Loucy (cell line): ENCODE measurements around the gene NPR3.

Source experiments
- H2AFZ ChIP-seq: fragments of 200-600 bp; sonication (generic); 2 replicates; pipeline ENCODE4 v1.6.0; 2016; ENCODE audit warnings: antibody characterized with exemption, mild to moderate bottlenecking, low read length, moderate library complexity
- H3F3A ChIP-seq: fragments of 200-600 bp; 2 replicates; pipeline ENCODE4 v1.6.0; 2016; ENCODE audit warnings: antibody characterized with exemption, low read depth, mild to moderate bottlenecking
- H3K27me3 ChIP-seq: fragments of 200-600 bp; sonication (generic); 2 replicates; pipeline ENCODE4 v1.6.1; 2014; ENCODE audit warnings: low read length, mild to moderate bottlenecking; ENCODE audit not compliant: insufficient read depth, poor library complexity, severe bottlenecking
- H3K36me3 ChIP-seq: fragments of 200-600 bp; sonication (generic); 2 replicates; pipeline ENCODE4 v1.6.1; 2016; ENCODE audit warnings: low read length; ENCODE audit not compliant: insufficient read depth
- H3K4me1 ChIP-seq: fragments of 200-600 bp; sonication (generic); 2 replicates; pipeline ENCODE4 v1.5.1; 2014; ENCODE audit warnings: low read length, mild to moderate bottlenecking; ENCODE audit not compliant: insufficient read depth, poor library complexity, severe bottlenecking
- H3K4me2 ChIP-seq: fragments of 200-600 bp; sonication (generic); 2 replicates; pipeline ENCODE4 v1.6.0; 2014; ENCODE audit warnings: antibody characterized with exemption, low read length, low read depth, mild to moderate bottlenecking; ENCODE audit not compliant: poor library complexity, severe bottlenecking
- H3K4me3 ChIP-seq: fragments of 200-600 bp; sonication (generic); 2 replicates; pipeline ENCODE4 v1.5.1; 2014; ENCODE audit warnings: low read length, mild to moderate bottlenecking, mixed read lengths; ENCODE audit not compliant: poor library complexity, severe bottlenecking
- H3K79me2 ChIP-seq: fragments of 200-600 bp; sonication (generic); 2 replicates; pipeline ENCODE4 v1.6.1; 2014; ENCODE audit warnings: low read length; ENCODE audit not compliant: insufficient read depth
- H3K9ac ChIP-seq: fragments of 200-600 bp; sonication (generic); 2 replicates; pipeline ENCODE4 v1.6.0; 2014; ENCODE audit warnings: mild to moderate bottlenecking, low read depth, low read length, moderate library complexity; ENCODE audit not compliant: poor library complexity, severe bottlenecking
- H3K9me2 ChIP-seq: fragments of 200-600 bp; sonication (generic); replicated peaks from 2 replicates; pipeline ENCODE4 v1.6.1; 2016; ENCODE audit warnings: low read depth, low read length, mixed read lengths
- H3K9me3 ChIP-seq: fragments of 200-600 bp; sonication (generic); 2 replicates; pipeline ENCODE4 v1.6.1; 2014; ENCODE audit warnings: mild to moderate bottlenecking, antibody characterized with exemption, low read length, low read depth; ENCODE audit not compliant: insufficient read depth
- H4K20me1 ChIP-seq: fragments of 200-600 bp; sonication (generic); 2 replicates; pipeline ENCODE4 v1.6.0; 2014; ENCODE audit warnings: antibody characterized with exemption, low read length, mild to moderate bottlenecking; ENCODE audit not compliant: insufficient read depth, poor library complexity, severe bottlenecking
- EZH2phosphoT487 ChIP-seq: fragments of 200-600 bp; IDR thresholded peaks from 2 replicates; pipeline ENCODE4 v1.6.1; 2018; ENCODE audit warnings: antibody characterized with exemption, mild to moderate bottlenecking, moderate library complexity, borderline replicate concordance
- TF ChIP-seq, protein P1 (sequence below): fragments of 200-600 bp; sonication (generic); conservative IDR thresholded peaks from 2 replicates; pipeline ENCODE4 v1.5.1; 2014; ENCODE audit warnings: mild to moderate bottlenecking, antibody characterized with exemption, low read length

NPR3 gene

DNA sequence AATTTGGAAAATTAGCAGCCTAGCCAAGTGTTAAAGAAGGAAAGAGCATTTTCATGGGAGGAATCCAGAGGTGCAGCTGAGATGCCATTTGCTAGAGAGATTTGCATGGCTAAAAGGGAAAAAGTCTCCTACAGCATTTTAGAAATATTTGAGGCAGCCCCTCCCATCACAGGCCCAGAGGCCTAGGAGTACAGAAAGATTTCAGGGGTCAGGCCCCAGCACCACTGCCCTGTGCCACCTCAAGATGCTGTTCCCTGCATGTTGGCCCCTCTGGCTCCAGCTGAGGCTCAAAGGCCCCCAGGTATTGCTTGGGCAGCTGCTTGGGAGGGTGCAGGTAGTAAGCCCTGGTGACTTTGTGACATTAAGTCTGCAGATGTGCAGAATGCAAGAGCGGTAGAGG is 26.9 kb upstream of the NPR3 start:
- Histone ChIP-seq H3K9me3 (peaks cover 8% of the 10 kb centered on the region; the same call in 1 of the 2 replicates), H3F3A (no peaks in the 10 kb centered on the region), H3K4me1 (peaks cover 2% of the 10 kb centered on the region), H4K20me1 (no peaks in the 10 kb centered on the region), H3K36me3 (no peaks in the 10 kb centered on the region), H3K9me2 (no peaks in the 10 kb centered on the region), H3K27me3 (peaks cover 4% of the 10 kb centered on the region), H3K9ac (no peak overlapping the region), H3K4me2 (no peak overlapping the region), H2AFZ (no peak overlapping the region), H3K79me2 (no peaks in the 10 kb centered on the region), H3K4me3 (no peak overlapping the region)
- no peak for TF ChIP-seq EZH2phosphoT487
- TF ChIP-seq, protein P1, sequence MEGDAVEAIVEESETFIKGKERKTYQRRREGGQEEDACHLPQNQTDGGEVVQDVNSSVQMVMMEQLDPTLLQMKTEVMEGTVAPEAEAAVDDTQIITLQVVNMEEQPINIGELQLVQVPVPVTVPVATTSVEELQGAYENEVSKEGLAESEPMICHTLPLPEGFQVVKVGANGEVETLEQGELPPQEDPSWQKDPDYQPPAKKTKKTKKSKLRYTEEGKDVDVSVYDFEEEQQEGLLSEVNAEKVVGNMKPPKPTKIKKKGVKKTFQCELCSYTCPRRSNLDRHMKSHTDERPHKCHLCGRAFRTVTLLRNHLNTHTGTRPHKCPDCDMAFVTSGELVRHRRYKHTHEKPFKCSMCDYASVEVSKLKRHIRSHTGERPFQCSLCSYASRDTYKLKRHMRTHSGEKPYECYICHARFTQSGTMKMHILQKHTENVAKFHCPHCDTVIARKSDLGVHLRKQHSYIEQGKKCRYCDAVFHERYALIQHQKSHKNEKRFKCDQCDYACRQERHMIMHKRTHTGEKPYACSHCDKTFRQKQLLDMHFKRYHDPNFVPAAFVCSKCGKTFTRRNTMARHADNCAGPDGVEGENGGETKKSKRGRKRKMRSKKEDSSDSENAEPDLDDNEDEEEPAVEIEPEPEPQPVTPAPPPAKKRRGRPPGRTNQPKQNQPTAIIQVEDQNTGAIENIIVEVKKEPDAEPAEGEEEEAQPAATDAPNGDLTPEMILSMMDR, result no peak

DNA sequence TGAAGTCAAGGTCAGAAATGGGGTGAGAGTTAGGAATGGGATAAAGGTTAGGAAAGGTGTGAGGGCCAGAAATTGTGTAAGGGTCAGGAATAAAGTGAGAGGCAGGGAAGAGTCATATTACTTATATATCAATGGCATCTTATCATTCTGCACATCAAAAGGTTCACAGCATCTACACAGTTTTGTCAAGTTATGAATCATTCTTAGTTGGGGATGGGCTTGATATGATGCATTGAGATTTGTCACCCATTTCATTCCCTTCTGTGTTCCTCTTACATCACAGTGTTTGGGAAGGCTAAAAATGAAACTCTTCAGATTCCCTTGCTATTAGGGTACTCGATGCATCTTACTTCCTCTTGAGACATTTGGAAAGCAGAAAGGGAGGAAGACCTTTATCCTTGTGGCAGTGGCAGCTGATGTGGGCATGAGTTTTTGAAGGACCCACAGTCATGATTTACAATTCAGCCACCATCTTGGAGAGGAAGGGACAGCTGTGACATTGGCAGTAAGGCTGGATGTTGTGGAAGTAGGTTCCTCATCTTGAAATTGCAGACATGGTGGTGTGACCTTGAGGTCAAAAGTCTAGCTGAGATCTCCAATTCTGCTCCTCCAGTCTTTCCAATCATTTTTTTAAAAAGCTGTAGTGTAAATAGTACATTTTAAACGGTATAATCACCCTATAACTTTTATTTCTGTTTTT is 24.2 kb upstream of the NPR3 start:
- H3K9me3 ChIP-seq, result peaks cover 8% of the 10 kb centered on the region; the same call in 1 of the 2 replicates
- no peak overlapping the region for H3K9ac ChIP-seq
- no peak overlapping the region for H3K4me3 ChIP-seq
- H3F3A ChIP-seq, result no peaks in the 10 kb centered on the region
- H2AFZ ChIP-seq, result no peak overlapping the region
- no peaks in the 10 kb centered on the region for H3K36me3 ChIP-seq
- no peaks in the 10 kb centered on the region for H4K20me1 ChIP-seq
- H3K4me1 ChIP-seq, result no peaks in the 10 kb centered on the region
- H3K27me3 ChIP-seq, result peaks cover 4% of the 10 kb centered on the region
- no peaks in the 10 kb centered on the region for H3K79me2 ChIP-seq
- TF ChIP-seq, protein P1, result no peak
- TF ChIP-seq EZH2phosphoT487, result no peak
- no peak overlapping the region for H3K4me2 ChIP-seq
- no peaks in the 10 kb centered on the region for H3K9me2 ChIP-seq

DNA sequence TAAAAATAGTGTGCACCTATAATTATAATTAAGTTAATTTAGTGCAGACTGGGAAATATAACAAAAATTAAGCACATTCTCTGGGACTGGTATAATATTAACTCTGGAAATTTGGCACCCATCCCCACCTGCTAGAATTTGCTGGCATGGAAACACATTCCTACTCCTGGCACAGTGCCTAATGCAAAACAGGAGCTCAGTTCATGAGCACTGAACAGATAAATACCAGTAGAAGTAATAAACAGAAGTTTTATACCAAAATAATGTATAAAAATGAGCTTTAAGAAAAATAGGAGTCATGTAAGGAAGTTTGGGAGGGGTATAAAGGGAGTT is 23.7 kb upstream of the NPR3 start:
- Histone ChIP-seq H4K20me1 (no peaks in the 10 kb centered on the region), H2AFZ (no peak overlapping the region), H3K4me2 (no peak overlapping the region), H3F3A (no peaks in the 10 kb centered on the region), H3K27me3 (peaks cover 4% of the 10 kb centered on the region), H3K9ac (no peak overlapping the region), H3K9me3 (peaks cover 8% of the 10 kb centered on the region; the same call in 1 of the 2 replicates), H3K36me3 (no peaks in the 10 kb centered on the region), H3K79me2 (no peaks in the 10 kb centered on the region), H3K9me2 (no peaks in the 10 kb centered on the region), H3K4me1 (no peaks in the 10 kb centered on the region), H3K4me3 (no peak overlapping the region)
- TF ChIP-seq EZH2phosphoT487, result no peak
- TF ChIP-seq, protein P1, result no peak
